ENCODE data around the gene PPP1R10.
A peak's percentile ranks its signal among the peaks of the same experiment; 100 is the strongest.

PPP1R10 gene

DNA sequence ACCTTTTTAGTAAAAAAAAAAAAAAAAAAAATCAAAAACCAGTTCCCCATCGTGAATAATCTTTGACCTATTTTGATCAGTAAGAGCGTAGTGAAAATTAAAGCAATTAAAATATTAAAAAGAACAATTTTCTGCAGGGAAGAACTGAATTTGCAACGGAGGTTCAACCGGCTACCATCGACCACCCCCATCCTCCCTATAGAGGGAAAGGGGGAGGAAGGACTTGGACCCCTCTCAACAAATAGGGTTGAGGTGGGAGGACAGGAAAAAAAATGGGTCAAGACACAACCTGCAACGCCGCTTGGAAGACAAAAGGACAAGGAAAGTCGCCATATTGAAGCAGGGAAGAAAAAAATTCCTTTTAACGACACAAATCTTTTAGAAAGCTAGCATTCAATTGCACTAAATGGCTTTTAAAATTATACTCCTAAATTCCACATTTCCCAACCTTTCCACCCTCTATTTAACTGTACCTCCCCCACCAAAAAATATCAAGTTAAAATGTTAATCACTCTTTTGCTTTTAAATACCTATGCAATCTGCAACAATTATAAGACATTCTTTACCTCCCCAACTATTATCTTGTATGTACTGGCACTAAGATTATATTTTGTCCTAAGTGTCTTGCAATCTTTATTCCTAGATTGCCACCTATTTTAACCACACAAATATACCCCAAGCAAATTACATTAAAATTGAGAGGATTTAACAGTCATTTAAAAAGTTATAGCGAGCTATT, 1.7 kb downstream of the PPP1R10 start:
- Histone ChIP-seq H3K4me3 (peak overlapping the region; percentile 71 to 92 (median 84)), H3K9me3 (replicated peaks in 1 of 11) (no peaks in the 10 kb centered on the region; a peak in 1 of 22 replicates), H3K4me1 (peaks cover 51 to 58% (median 54%) of the 10 kb centered on the region in 10 experiments), H3K36me3 (peaks cover 29 to 70% (median 55%) of the 10 kb centered on the region in 11 experiments), H3K27ac (peak overlapping the region; percentile 96 to 99 (median 98)), H3K4me2 (peak overlapping the region; percentile 87 to 98 (median 94)), H4K20me1 (peaks cover 5 to 44% (median 44%) of the 10 kb centered on the region in 11 experiments), H3K27me3 (no peaks in the 10 kb centered on the region), H3K9ac (peak overlapping the region; percentile 97 to 99 (median 99))
- TF ChIP-seq Cebpa-rat (IDR thresholded peaks at IDR 0.05), result no peak

DNA sequence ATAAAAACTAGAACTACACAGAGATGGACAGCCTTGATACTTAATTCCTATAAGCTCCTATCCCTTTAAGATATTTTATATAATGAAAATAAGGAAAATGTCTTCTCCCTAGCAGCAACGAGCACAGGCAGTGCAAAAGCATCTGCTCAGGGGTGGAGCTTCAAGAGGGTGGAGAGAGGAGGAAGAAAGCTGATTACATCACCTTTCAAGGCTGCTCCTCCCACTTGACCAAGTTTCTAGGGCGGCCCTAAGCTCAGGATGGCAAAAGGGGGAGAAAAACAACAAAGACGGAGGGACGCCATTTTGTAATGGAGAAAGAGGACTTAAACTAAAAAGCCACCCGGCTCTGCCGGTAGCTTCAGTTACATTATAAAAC, 2.2 kb downstream of the PPP1R10 start:
- H3K4me1 ChIP-seq, result peaks cover 56 to 64% (median 60%) of the 10 kb centered on the region in 10 experiments
- H3K27ac ChIP-seq, result peak overlapping the region; percentile 96 to 99 (median 98)
- peaks cover 5 to 50% (median 49%) of the 10 kb centered on the region in 11 experiments for H4K20me1 ChIP-seq
- no peaks in the 10 kb centered on the region for H3K27me3 ChIP-seq
- H3K36me3 ChIP-seq, result peaks cover 29 to 70% (median 55%) of the 10 kb centered on the region in 11 experiments
- peak overlapping the region; percentile 71 to 92 (median 84) for H3K4me3 ChIP-seq
- peak overlapping the region; percentile 97 to 99 (median 99) for H3K9ac ChIP-seq
- peak overlapping the region; percentile 87 to 98 (median 95) for H3K4me2 ChIP-seq
- no peaks in the 10 kb centered on the region; a peak in 1 of 22 replicates for H3K9me3 ChIP-seq (replicated peaks in 1 of 11)
- peak in 7 of 11 experiments; percentile 17 to 70 (median 41); a peak in 6 of 22 replicates for TF ChIP-seq Cebpa-rat (IDR thresholded peaks at IDR 0.05)

DNA sequence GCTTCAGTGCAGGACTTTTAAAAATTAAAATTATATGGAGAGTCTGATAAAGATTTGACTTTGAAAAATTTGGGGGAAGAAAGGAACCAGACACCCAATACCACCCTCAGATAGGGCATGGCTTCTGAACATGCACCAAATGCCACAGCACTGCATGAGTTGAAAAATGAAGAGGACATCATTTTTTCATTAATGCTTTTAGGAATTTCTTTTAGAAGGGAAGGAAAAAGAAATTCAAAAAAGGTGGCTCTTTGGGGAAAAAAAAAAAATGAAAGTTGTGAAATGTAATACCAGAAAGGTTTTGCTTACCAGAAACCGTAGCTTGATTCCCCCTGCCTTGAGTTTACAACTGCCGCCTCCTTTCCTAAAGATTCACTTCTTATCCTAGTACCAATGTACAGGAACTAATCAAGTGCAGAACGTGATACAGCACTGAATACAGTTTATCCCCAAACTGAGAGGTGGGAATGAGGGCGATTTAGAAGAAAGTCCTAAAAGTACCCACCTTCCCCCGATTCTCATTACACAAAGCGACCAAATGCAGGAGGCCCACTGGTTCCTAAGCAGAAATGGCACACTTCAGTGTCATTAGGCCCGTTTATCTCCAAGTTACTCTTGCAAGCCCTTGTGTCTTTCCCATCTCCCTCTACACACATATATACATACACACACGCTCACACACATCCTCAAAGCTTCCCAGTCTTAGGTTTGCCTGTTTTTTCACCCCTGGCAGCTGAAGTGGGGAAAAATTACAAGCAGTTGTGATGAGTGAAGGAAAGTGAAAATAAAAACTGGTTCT, 2.8 kb downstream of the PPP1R10 start:
- Histone ChIP-seq H3K4me3 (peak overlapping the region; percentile 71 to 92 (median 84)), H3K27ac (peak overlapping the region; percentile 24 to 99 (median 98); a peak in 21 of 22 replicates), H3K27me3 (no peaks in the 10 kb centered on the region), H3K9me3 (replicated peaks in 1 of 11) (no peaks in the 10 kb centered on the region; a peak in 1 of 22 replicates), H3K4me2 (peak overlapping the region; percentile 87 to 98 (median 95)), H4K20me1 (peaks cover 5 to 56% (median 55%) of the 10 kb centered on the region in 11 experiments), H3K9ac (peak overlapping the region; percentile 97 to 99 (median 99)), H3K4me1 (peaks cover 56 to 65% (median 64%) of the 10 kb centered on the region in 10 experiments), H3K36me3 (peaks cover 29 to 70% (median 56%) of the 10 kb centered on the region in 11 experiments)
- TF ChIP-seq Cebpa-rat (IDR thresholded peaks at IDR 0.05), result no peak

DNA sequence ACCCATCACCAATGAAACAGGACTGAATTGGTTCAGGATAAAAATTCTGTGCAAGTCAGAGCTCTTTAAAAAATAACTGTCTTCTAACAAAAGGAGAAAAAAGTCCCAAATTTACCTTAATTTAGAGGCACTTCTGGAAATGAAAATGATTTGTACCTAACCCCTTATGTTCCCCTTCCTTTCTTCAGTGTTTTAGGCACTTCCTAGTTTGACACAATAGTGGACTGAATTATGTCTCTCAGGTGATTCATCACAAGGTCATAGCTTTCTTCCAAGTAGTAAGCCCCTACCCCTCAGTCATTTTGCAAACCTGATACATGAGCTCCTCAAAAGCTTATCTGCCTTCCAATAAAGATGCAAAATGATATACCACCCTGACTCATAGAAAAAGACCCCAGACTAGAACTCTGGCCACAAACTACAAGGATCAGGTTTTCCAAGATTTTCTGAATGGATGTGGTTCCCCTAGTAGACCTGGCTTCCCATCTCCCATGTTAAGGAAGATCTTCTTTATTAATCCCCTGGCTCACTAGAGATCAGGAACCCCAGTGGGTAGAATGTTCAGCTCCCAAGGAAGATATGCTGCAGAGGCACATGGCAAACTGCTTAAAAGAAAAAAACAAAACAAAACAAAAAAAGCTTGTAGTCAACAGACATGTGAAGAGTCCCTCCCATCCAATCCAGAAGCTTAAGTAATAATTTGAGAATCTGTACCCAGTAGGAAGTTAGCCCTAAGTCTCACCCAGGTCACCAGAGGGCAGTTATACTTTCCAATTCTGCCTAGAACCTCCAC, 3.6 kb downstream of the PPP1R10 start:
- H3K9me3 ChIP-seq (replicated peaks in 1 of 11), result no peaks in the 10 kb centered on the region; a peak in 1 of 22 replicates
- TF ChIP-seq Cebpa-rat (IDR thresholded peaks at IDR 0.05), result no peak
- H3K9ac ChIP-seq, result peak overlapping the region; percentile 97 to 99 (median 99); a peak in 21 of 22 replicates
- H3K27ac ChIP-seq, result peak overlapping the region in 10 of 11 experiments; percentile 96 to 99 (median 98); a peak in 19 of 22 replicates
- H3K27me3 ChIP-seq, result no peaks in the 10 kb centered on the region
- peak overlapping the region; percentile 71 to 92 (median 84) for H3K4me3 ChIP-seq
- peak overlapping the region; percentile 87 to 98 (median 95) for H3K4me2 ChIP-seq
- H4K20me1 ChIP-seq, result peaks cover 5 to 64% (median 63%) of the 10 kb centered on the region in 11 experiments
- H3K4me1 ChIP-seq, result peaks cover 56 to 66% (median 64%) of the 10 kb centered on the region in 10 experiments
- peaks cover 37 to 74% (median 63%) of the 10 kb centered on the region in 11 experiments for H3K36me3 ChIP-seq

DNA sequence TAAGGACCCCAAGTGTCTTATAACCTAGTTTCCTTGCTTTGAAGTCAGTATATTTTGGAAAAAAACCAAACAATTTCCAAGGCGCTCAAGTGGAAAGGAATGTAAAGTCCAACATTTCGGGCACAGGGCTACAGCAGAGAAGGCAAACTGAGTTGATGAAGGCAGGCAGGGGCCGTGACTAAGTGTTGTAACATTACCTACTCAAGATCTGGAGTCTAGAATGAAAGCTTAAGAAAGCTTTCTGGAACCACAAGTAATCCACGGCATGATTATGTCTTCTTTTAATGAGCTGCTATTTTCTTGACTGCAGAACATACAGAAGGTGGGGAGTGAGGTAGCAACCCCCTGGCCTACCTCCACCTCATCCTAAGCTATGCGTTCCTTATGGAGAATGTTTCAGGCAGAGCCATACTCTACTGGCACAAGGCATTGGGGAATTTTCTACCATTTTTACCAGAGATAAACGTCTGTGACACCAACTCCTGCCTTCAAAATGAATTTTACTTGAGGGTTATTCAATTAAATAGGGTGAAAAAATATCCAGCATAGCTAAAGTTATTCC, 4.3 kb downstream of the PPP1R10 start:
- peaks cover 5 to 70% (median 70%) of the 10 kb centered on the region in 11 experiments for H4K20me1 ChIP-seq

DNA sequence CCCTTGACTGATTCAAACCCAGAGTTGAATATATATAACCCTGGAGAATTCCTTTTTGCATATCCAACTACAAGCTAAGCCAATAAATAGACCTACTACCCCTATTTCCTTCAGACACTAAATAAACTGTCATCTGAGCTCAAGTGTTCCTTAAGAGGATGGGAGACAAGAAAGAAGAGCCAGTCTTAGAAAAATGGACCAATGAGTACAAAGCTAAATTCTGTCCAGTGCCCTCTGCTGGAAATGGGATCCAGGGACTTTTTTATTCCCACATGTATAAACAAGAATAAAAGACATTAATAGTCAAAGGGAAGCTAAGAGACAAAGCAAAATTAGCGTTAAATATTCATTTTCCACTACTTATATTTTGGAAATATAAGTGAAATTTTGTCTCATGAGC, 4.8 kb downstream of the PPP1R10 start:
- no peaks in the 10 kb centered on the region for H3K27me3 ChIP-seq
- H3K27ac ChIP-seq, result peak overlapping the region in 2 of 11 experiments; percentile 24 to 99; a peak in 2 of 22 replicates
- peaks cover 5 to 76% (median 76%) of the 10 kb centered on the region in 11 experiments for H4K20me1 ChIP-seq
- TF ChIP-seq Cebpa-rat (IDR thresholded peaks at IDR 0.05), result no peak
- peak overlapping the region in 10 of 11 experiments; percentile 87 to 98 (median 96); a peak in 16 of 22 replicates for H3K4me2 ChIP-seq
- no peaks in the 10 kb centered on the region; a peak in 1 of 22 replicates for H3K9me3 ChIP-seq (replicated peaks in 1 of 11)
- no peak overlapping the region for H3K4me3 ChIP-seq
- peaks cover 49 to 86% (median 75%) of the 10 kb centered on the region in 11 experiments for H3K36me3 ChIP-seq
- peaks cover 66 to 75% (median 74%) of the 10 kb centered on the region in 10 experiments for H3K4me1 ChIP-seq
- H3K9ac ChIP-seq, result peak overlapping the region in 2 of 11 experiments; percentile 2 to 98; a peak in 2 of 22 replicates

More for the DNA sequence above, 4.3 kb downstream of the PPP1R10 start:
- Histone ChIP-seq H3K9me3 (replicated peaks in 1 of 11) (no peaks in the 10 kb centered on the region; a peak in 1 of 22 replicates), H3K4me3 (peak overlapping the region in 1 of 10 experiments; percentile 84; a peak in 1 of 20 replicates), H3K9ac (peak overlapping the region in 7 of 11 experiments; percentile 4 to 99 (median 98); a peak in 8 of 22 replicates), H3K4me2 (peak overlapping the region; percentile 87 to 98 (median 95)), H3K4me1 (peaks cover 60 to 69% (median 69%) of the 10 kb centered on the region in 10 experiments), H3K27ac (peak overlapping the region in 6 of 11 experiments; percentile 0 to 99 (median 60); a peak in 6 of 22 replicates), H3K36me3 (peaks cover 44 to 80% (median 70%) of the 10 kb centered on the region in 11 experiments), H3K27me3 (no peaks in the 10 kb centered on the region)
- no peak for TF ChIP-seq Cebpa-rat (IDR thresholded peaks at IDR 0.05)

DNA sequence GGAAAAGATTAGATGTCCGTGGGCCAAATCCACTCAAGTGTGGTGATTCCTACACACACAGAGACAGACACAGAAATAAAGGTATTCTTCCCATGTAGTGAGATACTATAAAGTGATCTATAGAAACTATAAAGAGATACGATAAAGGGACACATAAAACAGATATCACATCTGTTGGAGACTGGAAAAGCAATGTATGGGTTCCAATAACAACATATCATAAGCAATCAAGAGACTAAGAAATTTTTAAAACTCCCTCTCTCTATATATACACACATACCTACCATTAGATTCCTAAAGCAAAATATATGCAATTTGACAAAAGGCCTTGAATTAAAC, 5.2 kb downstream of the PPP1R10 start:
- peaks cover 70 to 79% (median 78%) of the 10 kb centered on the region in 10 experiments for H3K4me1 ChIP-seq
- H3K36me3 ChIP-seq, result peaks cover 52 to 89% (median 75%) of the 10 kb centered on the region in 11 experiments
- peaks cover 5 to 80% (median 80%) of the 10 kb centered on the region in 11 experiments for H4K20me1 ChIP-seq
- H3K4me3 ChIP-seq, result no peak overlapping the region
- no peak overlapping the region for H3K27ac ChIP-seq
- no peaks in the 10 kb centered on the region; a peak in 1 of 22 replicates for H3K9me3 ChIP-seq (replicated peaks in 1 of 11)
- H3K27me3 ChIP-seq, result no peaks in the 10 kb centered on the region
- H3K9ac ChIP-seq, result peak overlapping the region in 2 of 11 experiments; percentile 6 to 11; a peak in 2 of 22 replicates
- peak overlapping the region in 10 of 11 experiments; percentile 6 to 98 (median 94); a peak in 10 of 22 replicates for H3K4me2 ChIP-seq
- TF ChIP-seq Cebpa-rat (IDR thresholded peaks at IDR 0.05), result no peak
